ENCODE results near the gene KIAA1671. TPM values are rescaled to one million over a fixed set of nuclear protein-coding genes. Genes with fewer than 3 reads are reported as not detected.
A peak's percentile ranks its signal among the peaks of the same experiment; 100 is the strongest.

The KIAA1671 gene
- total and polyA plus RNA-seq, 2 of the 13 experiments (the other 11 are each of a cell fraction or from before 2014, with no cell fraction given): 13.5 to 13.6 TPM

GRCh38 chr22:25024895-25025294 lies 72.4 kb downstream of the KIAA1671 start:
- ChIA-PET CTCF (ENCODE audit: low intra/inter-chr PET ratio, low total read pairs) (no interaction called here), POLR2A (no interaction called here)
- WGBS (ENCODE audit: low lambda C conversion rate): 75% methylated on average over 1 of the region's 3 CpGs
- no TSS peak for BruUV-seq (replicated peaks)
- no peak overlapping the region for H3K27ac ChIP-seq (ENCODE audit: extremely low read length, insufficient read depth, low read length)
- in situ Hi-C loops (cut with HindIII; ENCODE audit: extremely low pct_ligation_motif_present, low pct_unique_long_range_greater_than_20kb) (loop anchor here (5.0 to 25.0 kb wide), 2 partner anchors 73 to 263 kb away; partner anchors contain the start of genes KIAA1671 and PIWIL3), intact Hi-C loops (cut with micrococcal nuclease; ENCODE audit: unreplicated experiment) (loop anchor here (5.0 kb wide), 1 partner anchor 73 kb away; the partner anchor contains the start of gene KIAA1671)
- no peak overlapping the region for H3K4me2 ChIP-seq (ENCODE audit: low read depth, low read length)
- H3K36me3 ChIP-seq (replicated peaks in 1 of 2; ENCODE audit: control insufficient read depth in 1 of 2, insufficient read depth in 2 of 2, low read length in 2 of 2): peaks cover 3 to 11% of the 10 kb centered on the region in 2 experiments; a peak in 4 of 5 replicates
- no peaks in the 10 kb centered on the region for H3K79me2 ChIP-seq (ENCODE audit: insufficient read depth, low read length)
- H2AFZ ChIP-seq (ENCODE audit: low read length): no peak overlapping the region
- no peaks in the 10 kb centered on the region for H4K20me1 ChIP-seq (ENCODE audit: insufficient read depth, low read length)
- peaks cover 28% of the 10 kb centered on the region for H3K4me1 ChIP-seq (ENCODE audit: insufficient read depth, low read length)
- TF ChIP-seq MXI1 (IDR thresholded peaks at IDR 0.05; ENCODE audit: borderline replicate concordance, low read depth, low read length) (no peak), NFATC3 (CRISPR knock-in tag; IDR thresholded peaks at IDR 0.05) (no peak), CCAR2 (optimal IDR thresholded peaks at IDR 0.05; ENCODE audit: low read depth, low read length) (no peak), ZBTB33 (CRISPR knock-in tag; IDR thresholded peaks at IDR 0.05) (peak; percentile 62; the same call in 1 of the 2 replicates)
- H3K9me3 ChIP-seq (ENCODE audit: low read length): no peaks in the 10 kb centered on the region
- no peak overlapping the region for H3K9ac ChIP-seq (ENCODE audit: insufficient read depth, low read depth, low read length)
- DNase-seq (ENCODE audit: low spot score) (no peak), ATAC-seq (no peak), FAIRE-seq (no peak)
- no peak overlapping the region for H3K4me3 ChIP-seq (replicated peaks in 1 of 3; ENCODE audit: insufficient read depth in 1 of 3, low read depth in 2 of 3, low read length in 3 of 3)
- H3K27me3 ChIP-seq (ENCODE audit: control insufficient read depth in 1 of 2, insufficient read depth in 2 of 2, low read length in 2 of 2): no peaks in the 10 kb centered on the region
